Caki2 (cell line): Measurements from ENCODE around the gene SLC1A4. TPM values are rescaled to one million over a fixed set of nuclear protein-coding genes. Genes with fewer than 3 reads are reported as not detected.
"Not testable (repeated sequence)": the region's sequence is repeated elsewhere in the genome, so short reads cannot be mapped to it uniquely, and the experiment has no call there.

Experiments
- DNase-seq: peaks from one replicate; pipeline ENCODE4 v3.0.0-alpha.2; 2015; ENCODE audit warnings: low read depth
- in situ Hi-C: cut with HindIII; loops from 2 replicates; pipeline ENCODE4 v1.10.0; 2016; ENCODE audit warnings: low sequenced_read_pairs, low pct_unique_long_range_greater_than_20kb, mixed read lengths
- total RNA-seq: library from RNA; depleted of rRNA; stranded (reverse); fragments of >200 nt; shearing (Covaris generic); gene quantifications from 2 replicates; pipeline ENCODE4 v1.2.3, GENCODE V29; 2014; ENCODE audit warnings: low replicate concordance

The SLC1A4 gene
- total RNA-seq, 1 experiment from 2014 or later: 30.7 TPM

- no peak for DNase-seq
- in situ Hi-C loops: no loop called here
These were observed 29.8 kb downstream of the SLC1A4 start for GRCh38 chr2:65019010-65019409.

DNA sequence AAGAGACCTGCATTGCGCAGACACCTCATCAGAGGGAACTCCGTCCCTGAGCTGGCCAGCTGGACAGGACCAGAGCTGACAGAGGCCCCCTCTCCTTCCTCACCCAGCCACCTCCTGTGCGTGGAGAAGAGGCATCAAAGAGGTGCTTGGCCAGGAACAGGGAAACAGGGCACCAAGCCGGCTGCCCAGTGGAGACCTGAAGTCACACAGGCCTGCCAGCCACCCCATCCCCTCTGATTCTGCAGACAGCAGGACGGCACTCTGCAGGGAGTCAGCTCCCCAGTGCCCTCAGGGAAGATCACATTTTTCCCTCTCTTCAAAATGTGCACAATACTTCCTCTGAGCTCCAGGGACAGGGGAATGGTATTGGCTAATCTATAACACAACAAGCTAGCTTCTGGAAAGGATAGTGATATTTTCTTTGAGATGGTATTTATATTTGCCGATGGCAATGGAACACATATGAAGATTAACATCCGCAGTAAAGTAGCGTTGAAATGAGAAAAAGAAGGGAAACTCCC is 30.5 kb downstream of the SLC1A4 start:
- in situ Hi-C loops: no loop called here
- no peak for DNase-seq

GRCh38 chr2:65020251-65020650 is 31.1 kb downstream of the SLC1A4 start:
- in situ Hi-C loops, DNase-seq: not testable (repeated sequence)

DNA sequence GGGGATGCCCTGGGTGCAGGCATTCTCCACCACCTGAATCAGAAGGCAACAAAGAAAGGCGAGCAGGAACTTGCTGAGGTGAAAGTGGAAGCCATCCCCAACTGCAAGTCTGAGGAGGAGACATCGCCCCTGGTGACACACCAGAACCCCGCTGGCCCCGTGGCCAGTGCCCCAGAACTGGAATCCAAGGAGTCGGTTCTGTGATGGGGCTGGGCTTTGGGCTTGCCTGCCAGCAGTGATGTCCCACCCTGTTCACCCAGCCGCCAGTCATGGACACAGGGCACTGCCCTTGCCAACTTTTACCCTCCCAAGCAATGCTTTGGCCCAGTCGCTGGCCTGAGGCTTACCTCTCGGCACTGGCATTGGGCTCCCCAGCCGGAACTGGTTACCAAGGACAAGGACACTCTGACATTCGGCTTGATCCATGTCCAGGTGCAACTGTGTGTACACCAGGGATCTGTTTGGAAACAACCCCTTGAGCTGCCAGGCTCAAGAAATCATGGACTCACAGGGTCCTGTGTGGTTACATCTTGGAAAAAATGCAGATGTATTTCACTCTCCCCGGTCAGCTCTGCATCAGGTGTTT is 31.8 kb downstream of the SLC1A4 start:
- in situ Hi-C loops: no loop called here
- DNase-seq: no peak

DNA sequence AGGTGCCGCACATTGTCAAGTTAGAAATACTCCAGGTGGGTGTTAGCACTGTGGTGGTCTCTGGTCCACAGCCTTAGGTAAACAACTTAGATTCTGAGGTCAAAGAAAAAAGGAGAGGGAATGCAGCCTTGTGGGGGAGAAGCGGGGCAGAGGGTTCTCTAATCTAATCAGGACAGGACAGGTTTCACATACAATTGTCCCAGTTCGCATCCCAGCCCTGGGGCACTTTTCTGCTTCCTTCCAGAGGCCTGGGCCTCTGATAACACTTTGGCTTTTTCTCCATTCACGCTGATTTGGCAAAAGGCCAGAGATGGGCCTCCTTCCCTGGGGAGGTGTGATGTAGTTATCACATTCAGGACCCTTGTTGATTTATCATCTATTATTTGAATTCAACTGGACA is 32.5 kb downstream of the SLC1A4 start:
- in situ Hi-C loops: no loop called here
- DNase-seq: no peak

GRCh38 chr2:65022189-65022588 is 33.0 kb downstream of the SLC1A4 start:
- no peak for DNase-seq
- in situ Hi-C loops: no loop called here

- no peak for DNase-seq
- in situ Hi-C loops: no loop called here
These were observed 34.5 kb downstream of the SLC1A4 start for GRCh38 chr2:65023742-65024141.

GRCh38 chr2:65024149-65024829 is 35.1 kb downstream of the SLC1A4 start:
- DNase-seq: no peak
- in situ Hi-C loops: no loop called here

DNA sequence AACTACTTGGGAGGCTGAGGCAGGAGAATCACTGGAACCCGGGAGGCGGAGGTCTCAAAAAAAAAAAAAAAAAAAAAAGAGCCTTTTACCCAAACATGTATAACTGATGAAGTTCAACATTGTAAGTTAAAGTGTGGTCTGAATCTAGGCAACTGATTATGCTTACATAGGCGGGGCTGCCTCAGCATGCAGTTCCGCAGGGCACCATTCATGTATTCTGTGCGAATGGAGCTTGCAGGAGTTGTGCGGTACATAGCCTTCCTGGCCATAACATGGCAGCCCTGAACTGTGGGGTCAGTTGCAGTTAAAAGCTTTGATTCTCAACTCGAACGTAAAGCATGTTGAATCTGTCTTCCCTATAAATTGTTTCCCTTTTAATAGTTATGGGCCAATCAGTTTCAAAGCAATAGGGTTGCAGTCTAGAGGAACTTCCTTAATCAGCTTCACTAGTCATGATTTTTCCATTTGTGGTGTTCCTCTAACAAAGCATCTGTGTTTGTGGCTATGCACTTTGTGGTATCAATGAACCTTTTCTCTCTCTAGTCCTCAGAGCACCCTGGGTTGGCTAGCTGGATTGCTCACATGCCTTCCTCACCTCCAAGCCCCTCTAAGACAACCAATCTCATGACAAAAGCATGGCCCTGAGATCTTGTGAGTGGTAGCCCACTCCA is 36.4 kb downstream of the SLC1A4 start:
- DNase-seq: no peak
- in situ Hi-C loops: loop anchor here (25.0 kb wide), 1 partner anchor 88 kb away; no protein-coding TSS in a partner anchor

DNA sequence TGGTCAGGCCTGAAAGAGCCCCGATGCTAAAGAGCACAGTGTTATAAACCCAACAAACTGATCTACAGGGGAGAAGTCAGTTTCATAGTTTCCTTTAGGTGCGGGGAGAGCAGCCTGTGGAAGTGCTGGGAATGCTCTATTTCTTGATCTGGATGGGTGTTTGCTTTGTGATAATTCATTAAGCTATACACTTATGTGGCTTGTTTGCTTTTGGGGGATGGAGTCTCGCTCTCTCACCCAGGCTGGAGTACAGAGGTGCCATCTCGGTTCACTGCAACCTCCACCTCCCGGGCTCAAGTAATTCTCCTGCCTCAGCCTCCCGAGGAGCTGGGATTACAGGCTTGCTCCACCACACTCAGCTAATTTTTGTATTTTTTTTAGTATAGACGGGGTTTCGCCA is 37.0 kb downstream of the SLC1A4 start:
- DNase-seq: no peak
- in situ Hi-C loops: loop anchor here (25.0 kb wide), 1 partner anchor 89 kb away; no protein-coding TSS in a partner anchor

DNA sequence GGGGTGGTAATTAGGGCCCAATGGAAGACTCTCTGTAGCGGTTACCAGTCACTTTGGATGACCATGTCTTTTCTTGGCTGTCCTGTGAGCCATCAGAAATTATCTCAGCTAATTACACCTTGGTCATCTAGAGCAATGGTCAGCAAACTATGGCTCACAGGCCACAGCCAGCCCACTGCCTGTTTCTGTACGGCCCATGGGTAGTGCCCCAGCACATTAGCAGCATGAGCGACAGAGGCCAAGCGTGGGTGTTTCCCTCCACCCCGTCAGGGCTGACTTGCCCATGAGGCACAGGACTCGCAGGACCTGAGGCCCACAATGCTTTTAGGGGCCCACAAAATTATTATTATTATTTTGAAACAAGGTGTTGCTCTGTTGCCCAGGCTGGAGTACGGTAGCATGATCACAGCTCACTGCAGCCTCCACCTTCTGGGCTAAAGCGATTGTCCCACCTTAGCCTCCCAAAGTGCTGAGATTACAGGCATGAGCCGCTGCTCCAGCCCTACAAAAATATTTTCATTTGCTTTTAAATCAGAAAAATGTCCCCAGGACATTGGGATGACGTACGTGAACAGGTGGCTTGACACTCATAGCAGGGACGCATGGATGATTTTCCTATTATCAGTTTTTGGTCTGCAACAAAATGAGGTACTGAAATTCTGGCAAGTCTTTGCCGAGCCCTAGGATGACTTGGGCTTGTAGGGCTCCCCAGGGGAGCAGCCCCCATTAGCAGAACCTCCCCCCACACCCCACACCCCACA is 37.7 kb downstream of the SLC1A4 start:
- in situ Hi-C loops: loop anchor here (25.0 kb wide), 1 partner anchor 90 kb away; no protein-coding TSS in a partner anchor
- no peak for DNase-seq

GRCh38 chr2:65027616-65028244 is 38.5 kb downstream of the SLC1A4 start:
- in situ Hi-C loops: loop anchor here (25.0 kb wide), 1 partner anchor 90 kb away; no protein-coding TSS in a partner anchor
- DNase-seq: no peak

- in situ Hi-C loops: loop anchor here (25.0 kb wide), 1 partner anchor 93 kb away; no protein-coding TSS in a partner anchor
These were observed 41.5 kb downstream of the SLC1A4 start for GRCh38 chr2:65030476-65031332.

GRCh38 chr2:65031341-65032018 is 42.3 kb downstream of the SLC1A4 start:
- in situ Hi-C loops: loop anchor here (25.0 kb wide), 1 partner anchor 94 kb away; no protein-coding TSS in a partner anchor
- DNase-seq: no peak

More at GRCh38 chr2:65030476-65031332, 41.5 kb downstream of the SLC1A4 start:
- no peak for DNase-seq

DNA sequence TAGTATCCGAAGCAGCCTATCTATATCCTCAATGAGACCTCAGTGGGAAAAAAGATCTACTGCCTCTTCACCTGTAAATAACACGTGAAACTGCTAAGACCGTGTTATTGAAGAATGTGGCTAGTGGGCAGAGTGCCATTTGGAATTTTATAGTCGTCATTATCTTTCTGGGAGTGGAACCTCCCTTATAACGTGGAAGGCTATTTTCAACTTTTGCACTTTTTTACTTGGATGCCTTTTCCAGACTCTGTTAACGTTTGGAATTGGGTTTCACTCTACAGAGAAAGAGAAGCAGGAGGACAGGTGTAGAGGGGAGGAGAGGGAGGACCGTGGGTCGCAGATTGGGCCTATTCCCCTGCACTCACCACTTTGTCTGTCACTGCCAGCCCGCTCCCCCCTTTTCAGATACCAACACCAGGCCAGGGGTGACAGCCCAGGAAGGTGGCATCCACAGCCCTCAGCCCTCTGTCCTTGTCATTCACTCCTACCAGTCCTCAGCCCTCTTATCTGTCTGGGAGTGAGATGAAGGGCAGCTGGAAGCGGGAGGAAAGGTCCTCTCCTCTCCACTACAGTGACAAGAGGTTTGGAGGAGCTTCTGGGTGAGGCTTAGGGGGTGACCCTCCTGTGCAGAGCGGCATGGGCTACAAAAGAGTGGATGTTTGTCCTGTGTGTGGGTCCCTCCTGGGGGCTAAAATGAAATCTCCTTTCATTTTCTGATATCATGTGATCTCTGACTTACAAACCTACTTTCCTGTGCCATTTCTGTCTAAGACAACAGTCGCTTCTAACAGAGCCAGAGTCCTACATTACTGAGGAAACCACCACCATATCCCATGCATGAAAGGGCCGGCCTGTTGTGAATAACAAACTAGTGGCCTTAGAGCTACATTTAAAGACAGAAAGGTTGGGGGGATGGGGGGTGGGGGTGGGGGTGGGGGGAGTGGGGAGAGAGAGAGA is 43.1 kb downstream of the SLC1A4 start:
- in situ Hi-C loops: loop anchor here (25.0 kb wide), 1 partner anchor 95 kb away; no protein-coding TSS in a partner anchor
- DNase-seq: no peak
